Stimulated activated CD8-positive, alpha-beta memory T cell treated with anti-CD3 and anti-CD28 coated beads, Interleukin-12 subunit alpha, Interleukin-12 subunit beta, amount 100 ng/mL, for 1 hour (primary cell): ENCODE data around the gene IGF2.
"Not testable (repeated sequence)": the region's sequence is repeated elsewhere in the genome, so short reads cannot be mapped to it uniquely, and the experiment has no call there.

Experiments used
- DNase-seq: peaks from one replicate; pipeline ENCODE4 v3.0.0-alpha.2; 2020; ENCODE audit warnings: low read depth

The IGF2 gene, protein sequence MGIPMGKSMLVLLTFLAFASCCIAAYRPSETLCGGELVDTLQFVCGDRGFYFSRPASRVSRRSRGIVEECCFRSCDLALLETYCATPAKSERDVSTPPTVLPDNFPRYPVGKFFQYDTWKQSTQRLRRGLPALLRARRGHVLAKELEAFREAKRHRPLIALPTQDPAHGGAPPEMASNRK

DNA sequence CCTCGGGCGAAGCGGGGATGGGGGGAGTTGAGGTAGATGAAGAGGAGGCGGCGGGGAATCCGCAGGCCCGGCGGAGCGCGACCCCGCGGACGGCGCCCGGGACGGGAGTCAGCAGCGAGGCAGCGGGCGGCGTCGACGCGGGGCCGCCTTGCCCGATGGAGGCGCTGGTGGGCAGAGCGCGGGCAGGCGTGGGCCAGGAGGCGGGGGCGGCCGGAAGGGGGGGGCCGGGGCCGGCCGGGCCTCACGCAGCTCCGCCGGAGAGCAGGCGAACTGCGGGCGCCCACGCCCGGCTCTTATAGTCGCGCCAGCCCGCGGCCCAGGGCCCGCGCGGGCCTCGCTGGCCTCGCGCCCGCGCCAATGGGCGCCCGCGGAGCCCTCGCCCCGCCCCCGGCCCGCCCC lies at the start of gene IGF2:
Gene IGF2, minus strand, starts transcription at position 267 of the 399 bp plus-strand sequence. CDS start 3,866 bp downstream, outside the sequence.
- DNase-seq, result no peak

DNA sequence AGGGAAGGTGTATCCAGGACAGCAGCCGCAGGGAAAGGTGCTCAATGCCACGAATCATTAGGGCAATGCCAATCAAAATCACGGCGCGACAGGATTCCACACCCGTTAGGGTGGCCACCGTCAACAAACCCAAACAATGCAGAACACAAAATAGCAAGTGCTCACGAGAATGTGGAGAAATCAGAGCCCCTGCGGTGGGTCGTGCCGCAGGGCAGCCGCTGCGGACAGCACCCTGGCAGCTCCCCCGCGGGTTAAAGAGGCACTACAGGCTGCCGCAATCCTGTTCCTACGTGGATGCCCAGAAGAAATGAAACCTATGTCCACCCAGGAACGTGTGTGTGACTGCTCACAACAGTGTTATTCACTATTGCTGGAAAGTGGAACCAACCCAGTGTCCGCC lies 49.6 kb upstream of the IGF2 start:
- DNase-seq, result no peak

DNA sequence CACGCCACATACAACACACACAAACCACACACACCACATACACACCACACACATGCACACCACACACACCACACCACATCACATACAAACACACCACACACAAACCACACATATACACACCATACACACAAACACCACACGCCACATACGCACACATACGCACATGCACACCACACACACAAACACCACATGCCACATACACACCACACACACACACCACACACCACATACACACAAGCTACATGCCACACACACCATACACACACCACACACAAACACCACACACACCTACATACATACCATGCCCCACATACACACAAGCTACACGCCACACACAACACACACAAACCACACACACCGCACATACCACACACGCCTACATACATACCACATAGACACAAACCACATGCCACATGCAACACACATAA lies 48.1 kb upstream of the IGF2 start:
- no peak for DNase-seq

DNA sequence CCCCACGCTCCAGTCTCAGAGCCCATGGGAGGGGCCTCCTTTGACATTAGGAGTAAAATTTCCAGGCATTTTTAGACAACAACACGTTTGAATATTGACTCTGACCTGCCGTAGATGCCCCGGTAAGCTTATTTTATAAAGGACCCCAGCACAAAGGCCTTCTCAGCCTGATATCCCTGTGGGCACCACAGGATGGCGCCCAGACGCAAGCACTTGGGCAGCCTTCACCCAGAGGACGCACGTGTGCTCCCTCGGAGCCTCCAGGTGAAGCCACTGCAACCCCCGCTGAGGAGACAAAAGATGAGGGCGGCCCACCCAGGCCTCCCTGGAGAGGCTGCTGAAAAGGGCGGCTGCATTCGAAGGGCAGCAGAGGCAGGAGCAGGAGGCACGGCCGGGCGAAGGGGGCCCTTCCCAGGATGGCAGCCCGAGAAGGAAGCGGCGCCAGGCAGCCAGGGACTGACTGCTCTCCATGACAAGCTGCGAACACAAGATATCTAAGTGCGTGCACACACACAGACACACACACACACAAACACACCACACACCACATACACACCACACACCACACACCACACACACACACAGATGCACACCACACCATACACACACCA lies 47.6 kb upstream of the IGF2 start:
- peak; percentile 23 for DNase-seq

DNA sequence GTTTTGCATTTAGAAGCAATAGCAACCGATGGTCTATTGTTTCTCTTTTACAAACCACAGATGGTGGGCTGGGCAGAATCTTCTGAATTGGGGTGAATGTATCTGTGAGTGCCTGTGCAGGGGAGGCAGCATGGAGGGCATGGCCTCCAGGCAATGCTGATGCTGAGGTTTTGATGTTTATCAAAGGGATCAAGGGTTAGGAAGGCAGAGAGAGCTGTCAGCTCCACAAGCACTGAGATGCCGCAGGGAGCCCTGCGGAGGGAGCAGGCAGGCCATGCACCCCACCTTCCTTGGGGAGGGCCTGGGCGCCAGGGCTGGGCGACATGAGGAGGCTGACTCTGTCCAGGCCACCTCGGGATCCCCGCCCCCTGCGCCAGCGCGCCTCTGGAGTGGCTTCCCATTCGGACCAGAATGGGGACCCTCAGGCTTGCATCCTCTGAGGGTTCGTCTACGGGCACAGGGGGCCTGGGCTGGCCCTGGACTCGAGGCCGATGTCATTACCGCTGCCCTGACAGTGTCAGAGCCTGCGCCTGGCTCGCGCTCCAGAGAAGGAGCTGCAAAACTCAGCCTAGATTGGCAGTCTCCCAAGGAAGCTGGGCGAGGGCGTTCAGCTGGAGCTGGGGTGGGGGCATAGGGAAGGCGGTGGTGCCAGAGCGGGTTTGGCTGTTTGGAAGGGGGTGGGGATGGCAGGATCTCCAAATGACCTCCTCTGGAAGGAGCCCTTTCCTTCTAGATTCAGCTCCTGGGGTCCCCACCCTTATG lies 46.3 kb upstream of the IGF2 start:
- DNase-seq, result no peak

DNA sequence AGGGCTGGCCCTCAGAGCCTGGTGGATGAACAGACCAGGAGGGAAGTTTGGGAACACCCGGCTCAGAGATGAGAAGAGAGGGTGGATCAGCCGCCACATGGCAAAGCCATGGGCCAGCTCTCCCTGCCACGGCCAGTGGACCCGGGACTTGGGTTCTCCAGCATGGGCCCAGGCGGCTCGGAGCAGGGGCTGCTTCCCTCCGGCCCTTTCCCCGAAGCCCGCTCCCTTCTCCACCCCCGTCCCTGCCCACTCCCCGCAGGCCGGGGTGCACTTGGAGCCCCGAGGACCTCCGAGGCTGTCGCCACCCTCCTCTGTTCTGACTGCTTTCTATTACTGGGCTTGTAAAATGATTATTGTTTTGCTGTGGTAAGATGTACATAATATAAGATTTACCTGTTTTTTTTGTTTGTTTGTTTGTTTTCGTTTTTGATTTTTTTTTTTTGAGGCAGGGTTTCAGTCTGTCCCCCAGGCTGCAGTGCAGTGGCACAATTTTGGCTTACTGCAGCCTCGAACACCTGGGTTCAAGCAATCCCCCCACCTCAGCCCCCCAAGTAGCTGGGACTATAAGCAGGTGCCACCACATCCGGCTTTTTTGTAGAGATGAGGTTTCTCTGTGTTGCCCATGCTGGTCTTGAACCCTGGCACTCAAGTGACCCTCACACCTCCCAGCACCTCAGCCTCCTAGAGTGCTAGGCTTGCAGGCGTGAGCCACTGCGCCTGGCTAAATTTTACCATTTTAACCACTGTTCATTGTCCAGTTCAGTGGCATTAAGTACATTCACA lies 43.7 kb upstream of the IGF2 start:
- DNase-seq, result no peak

DNA sequence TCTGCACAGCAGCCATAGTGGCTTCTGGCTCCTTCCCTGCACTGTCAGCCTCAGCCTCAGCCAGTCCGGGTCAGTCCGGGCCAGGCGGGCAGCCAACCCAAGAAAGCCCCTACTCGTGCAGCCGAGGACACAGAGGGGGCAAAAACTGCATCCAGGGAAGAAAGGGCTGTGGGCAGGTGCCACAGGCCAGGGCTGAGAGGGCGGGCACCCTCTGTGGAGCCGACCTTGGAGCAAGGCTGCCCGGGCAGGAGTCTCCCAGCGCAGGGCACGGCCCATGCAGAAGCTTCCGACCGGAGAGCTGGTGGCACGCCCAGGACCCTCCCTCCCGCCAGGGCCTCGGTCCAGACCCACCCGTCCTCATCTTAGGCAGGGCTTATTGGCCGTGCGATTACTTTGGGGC lies 42.9 kb upstream of the IGF2 start:
- no peak for DNase-seq

DNA sequence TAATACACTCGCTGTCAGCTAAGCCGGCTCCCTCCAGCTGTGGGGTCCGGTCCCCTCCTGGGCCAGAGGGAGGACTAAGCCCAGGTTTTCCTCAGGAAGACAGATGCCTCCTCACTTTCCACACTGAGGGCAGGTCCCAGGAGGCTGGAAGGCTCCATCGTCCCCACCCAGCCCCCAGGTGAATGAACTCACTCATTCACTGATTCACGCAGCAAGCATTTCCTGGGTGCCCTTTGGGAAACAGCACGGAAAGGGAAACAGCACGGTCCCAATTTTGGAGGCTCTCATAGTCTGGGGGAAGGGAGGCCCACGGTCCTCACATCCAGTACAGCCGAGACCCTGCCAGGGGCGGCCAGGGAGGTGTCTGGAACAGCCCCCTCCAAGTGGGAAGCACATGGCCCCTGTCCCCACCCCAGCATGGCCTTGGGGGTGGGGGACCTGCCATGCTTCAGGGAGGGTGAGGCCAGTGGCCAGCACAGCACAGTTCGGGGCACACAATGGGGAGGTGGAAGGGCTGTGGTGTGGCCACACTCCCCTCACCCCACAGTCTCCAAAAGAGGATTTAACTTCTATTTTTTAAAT lies 41.7 kb upstream of the IGF2 start:
- DNase-seq, result no peak

DNA sequence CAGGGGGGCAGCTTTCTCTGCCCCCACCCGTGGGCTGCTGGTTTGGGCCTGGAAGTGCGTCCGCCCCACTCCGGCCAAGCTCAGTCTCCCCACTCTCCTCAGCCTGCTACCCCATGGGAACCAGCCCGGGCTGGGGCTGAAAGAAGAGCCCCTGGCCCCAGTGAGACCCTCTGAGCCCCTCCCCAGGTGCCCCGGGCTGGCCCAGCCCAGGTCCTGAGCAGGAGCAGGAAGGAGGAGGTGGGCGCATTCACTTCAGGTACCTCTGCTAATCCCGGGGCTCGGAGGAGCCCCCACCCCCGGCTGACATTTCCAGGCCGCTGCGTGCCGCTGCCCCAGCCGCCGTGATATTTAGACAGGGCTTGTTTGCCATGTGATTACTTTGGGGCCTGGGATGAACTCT lies 41.2 kb upstream of the IGF2 start:
- DNase-seq, result no peak

DNA sequence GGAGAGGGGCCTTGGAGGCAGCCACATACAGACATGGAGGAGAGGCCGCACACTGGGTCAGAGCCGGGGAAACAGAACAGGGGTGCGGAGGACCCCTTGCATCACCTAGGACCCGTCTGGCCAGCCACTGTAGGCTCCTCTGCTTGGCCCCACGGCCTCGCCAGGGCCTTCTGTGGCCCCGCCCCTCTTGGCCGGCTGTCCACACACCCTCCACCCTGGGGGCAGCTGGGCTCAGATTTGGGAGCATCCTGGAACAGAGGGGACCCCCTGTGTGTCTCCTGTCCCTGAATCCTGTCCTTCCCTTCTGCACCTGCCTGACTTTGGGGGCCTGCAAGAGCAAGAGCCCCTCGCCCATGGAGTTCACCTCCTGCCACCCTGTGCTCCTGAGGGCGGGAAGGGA lies 40.3 kb upstream of the IGF2 start:
- DNase-seq, result no peak

DNA sequence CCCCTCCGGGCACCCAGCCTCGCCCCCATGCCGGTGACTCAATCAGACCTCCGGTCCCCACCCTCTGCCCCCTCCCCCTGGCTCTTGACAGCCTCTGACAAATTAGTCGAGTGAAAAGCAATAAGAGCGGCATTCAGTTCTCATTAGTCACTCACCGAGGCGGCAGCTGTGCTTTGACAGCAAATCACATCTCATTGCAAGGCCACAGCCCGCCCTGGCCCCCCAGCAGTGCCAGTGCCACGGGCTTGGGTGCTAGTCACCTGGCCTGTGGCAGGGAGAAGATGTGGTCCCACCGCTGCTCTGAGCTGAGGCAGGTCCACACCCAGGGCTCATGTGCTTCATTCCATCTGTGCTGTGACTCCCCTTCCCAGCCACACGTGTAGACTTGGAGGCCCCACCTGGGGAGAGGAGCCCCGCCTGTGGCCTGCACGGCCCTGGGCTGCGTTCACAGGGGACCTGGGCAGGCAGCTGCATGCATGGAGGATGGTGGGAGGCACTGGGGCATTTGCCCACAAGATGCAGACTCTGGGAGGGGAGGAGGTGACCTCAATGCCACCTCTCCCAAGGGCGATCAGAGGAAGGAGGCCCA lies 39.8 kb upstream of the IGF2 start:
- no peak for DNase-seq

DNA sequence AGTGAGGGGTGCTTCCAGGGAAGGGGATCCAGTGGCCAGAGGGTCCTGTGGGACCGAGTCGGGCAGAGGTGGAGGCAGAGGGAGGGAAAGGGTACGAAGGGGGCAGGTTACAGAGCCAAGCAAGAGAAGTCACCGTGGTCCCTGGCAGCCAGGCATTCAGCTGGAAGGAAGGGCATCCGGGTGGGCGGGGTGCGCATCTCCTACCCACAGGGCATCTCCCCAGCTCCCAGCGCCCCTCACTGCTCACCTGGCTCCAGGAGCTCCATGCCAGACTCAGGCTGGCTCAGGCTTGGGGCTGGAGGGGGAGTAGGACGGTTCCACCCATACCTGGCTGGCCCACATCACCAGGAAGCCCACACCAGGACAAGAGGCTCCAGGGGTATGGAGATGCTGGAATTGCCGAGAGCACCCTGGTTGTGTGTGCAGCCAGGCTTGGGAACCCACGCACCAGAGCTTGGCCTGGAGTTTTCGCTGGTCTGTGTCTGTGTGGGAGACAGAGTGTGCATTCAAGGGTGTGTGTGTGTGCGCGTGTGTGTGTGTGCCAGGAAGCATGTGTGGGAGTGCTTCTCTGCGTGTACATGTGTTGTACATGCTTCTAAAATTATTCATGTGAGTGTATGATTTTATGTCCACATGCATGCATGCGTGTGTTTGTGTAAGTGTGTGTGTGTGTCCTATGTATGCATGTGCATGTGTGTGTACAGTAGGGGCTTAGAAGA lies 39.0 kb upstream of the IGF2 start:
- not testable (repeated sequence) for DNase-seq

DNA sequence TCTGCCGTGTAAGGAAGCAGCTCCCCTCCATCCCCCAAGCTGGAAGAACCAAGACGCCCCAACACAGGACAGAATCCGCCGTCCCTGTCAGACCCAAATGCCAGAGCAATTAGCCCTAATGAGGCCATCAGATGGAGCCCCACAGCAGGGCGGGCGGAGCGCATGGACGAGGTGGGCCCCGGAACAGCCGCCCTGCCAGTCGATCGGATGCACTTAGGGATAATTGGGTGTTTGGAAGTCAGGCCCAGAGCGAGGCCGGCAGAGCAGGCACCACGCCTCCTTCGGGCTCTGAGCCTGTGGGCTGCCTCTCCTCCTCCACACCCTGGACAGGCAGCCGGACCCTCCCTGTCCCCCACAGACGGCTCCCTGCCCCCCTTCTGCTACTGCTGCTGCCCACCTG lies 37.9 kb upstream of the IGF2 start:
- DNase-seq, result no peak

DNA sequence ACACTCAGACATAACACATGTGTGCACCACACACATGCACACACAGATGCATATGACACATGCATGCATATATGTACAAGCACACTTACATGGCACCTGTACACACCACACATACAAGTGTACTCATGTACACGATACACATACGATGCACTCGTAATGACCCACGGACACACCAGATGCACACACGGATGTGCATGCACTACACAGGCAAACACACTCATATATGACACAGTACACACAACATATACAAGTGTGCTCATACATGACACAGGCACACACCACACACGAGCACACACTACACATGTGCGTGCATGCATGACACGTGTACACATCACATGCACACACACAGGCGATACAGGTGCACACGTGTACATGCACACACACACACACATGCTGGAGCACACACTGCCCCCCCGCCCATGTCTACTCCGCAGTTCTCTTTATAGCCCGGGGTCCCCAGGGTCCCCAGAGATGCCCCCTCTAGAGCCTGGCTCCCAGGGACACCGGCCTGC lies 37.3 kb upstream of the IGF2 start:
- DNase-seq, result no peak

DNA sequence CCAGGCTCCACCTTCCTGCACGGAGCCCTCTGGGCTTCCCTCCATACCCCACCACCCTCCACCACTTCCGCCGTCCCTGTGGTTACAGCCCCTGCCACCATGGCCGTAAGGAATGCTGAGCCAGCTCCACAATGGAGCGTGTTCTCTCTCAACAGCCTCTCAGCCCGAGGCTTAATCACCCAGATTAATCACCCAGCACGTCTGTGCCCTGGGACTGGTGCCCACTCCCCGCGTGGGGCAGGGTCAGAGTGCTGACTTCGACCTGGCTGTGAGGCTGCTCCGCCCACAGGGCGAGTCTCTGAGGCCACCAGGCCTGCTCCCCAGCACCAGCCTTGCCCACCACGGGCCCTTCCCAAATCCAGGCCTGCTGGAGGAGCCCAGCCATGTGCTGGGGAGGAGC lies 36.5 kb upstream of the IGF2 start:
- no peak for DNase-seq

DNA sequence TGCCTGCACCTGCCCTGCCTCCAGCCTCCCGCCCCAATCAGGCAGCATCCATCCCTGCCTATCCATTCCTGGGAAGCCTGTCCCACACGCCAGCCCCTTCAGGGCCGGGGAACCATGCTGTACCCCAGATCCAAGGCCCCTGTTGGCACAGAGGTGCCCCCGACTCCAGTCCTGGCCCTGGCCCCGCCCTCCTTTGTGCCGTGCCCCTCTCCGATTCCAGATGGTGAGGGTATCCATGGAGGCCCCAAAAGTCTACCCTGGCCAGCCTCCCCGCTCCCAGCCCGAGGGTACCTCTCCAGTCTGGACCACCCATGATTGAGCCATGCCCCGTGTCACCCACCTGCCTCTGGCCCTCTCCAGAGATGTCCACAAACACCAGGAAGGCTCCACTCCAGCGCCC lies 35.2 kb upstream of the IGF2 start:
- DNase-seq, result no peak

DNA sequence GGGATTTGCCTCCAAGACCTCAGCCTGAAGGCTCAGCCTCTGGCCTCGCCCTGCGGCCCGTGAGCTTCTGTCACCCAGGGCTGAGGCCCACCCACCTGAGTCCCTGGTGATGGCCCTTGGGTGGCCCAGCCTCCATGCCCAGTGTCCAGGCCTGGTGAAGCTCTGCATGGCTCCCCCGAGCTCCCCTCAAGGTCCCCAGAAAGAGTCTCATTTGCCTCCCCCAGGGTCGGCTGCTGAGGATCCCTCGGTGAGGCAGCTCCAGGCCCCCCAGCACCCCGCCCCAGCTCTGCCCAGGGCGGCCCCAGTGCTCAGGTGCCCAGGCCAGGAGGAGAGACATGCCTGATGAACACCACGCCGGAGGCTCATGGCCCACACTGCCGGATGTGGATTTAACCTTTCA lies 34.6 kb upstream of the IGF2 start:
- DNase-seq, result no peak

DNA sequence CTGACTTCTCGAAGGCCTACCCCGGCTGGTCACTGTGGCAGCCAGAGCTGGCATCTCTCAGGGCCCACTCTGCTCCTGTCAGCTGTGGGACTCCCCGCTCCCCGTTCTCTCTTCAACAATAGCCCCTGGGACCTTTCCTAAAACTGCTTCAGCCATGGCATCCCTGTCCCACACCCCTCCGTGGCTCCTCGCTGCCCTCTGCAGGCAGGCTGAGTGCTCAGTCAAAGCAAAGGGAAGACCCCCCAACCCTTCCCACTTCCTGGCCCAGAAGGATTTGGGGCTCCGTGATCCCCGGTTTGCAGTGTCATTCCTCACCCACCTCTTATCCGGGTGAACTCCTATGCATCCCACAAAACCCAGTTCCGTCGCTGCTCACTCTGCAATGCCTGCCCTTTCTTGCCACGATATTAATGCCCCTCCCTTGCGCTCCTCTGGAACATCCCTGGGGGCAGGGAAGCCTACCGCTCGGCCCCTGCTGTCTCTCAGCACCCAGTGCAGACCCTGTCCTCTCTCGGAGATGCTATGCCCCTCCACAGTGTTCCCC lies 34.0 kb upstream of the IGF2 start:
- DNase-seq, result no peak

DNA sequence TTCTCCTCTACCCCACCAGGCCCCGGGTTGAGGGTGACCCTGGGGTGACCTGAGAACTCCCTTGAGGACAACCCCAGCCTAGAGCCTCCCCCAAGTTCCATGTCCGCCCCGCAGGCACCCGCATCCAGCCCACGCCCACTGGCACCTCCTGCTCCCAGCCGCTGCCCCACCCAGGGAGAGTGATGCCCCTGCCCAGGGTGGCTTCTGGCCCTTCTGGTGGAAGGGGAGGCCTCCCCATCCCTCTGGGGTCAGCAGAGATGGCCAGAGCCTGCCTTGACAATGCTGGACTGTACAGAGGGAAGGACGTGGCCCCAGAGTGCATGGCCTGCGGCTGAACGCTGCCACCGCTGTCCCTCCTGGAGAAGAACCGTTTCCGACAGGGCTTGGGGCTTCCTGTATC lies 33.5 kb upstream of the IGF2 start:
- no peak for DNase-seq

DNA sequence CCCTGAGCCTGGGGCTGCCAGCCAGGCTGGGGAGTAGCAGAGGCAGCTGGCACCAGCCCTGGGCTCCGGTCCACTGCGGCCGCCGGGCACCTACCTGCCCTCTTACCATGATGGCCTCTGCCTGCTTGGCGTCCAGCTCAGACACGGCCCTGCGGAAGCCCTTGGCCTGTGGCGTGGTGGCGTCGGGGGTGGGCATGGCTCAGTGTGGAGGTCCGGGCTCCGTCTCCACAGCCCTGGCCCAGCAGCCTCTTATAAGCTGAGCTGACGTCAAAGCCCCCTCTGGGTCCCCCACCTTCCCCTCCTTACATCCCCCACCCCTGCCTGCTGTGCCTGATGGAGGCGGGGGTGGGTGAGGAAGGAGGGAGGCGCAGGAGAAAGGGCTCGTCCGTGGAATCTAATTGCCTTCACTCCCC lies 32.4 kb upstream of the IGF2 start, which contains the start of gene TH:
Gene TH, minus strand, starts transcription at position 225 of the 413 bp plus-strand sequence. Its CDS starts 29 bp downstream, at position 196.
- no peak for DNase-seq
